Neural progenitor cell (in vitro differentiated cells): ENCODE measurements around the gene CCDC15. TPM values are rescaled to one million over a fixed set of nuclear protein-coding genes. Genes with fewer than 3 reads are reported as not detected.

Experiments used
- DNase-seq: peaks from one replicate; pipeline ENCODE4 v3.0.0-alpha.2; 2016; ENCODE audit warnings: low spot score
- H2AFZ ChIP-seq: fragments of 200-600 bp; sonication (generic); replicated peaks from 2 replicates; pipeline ENCODE4 v1.6.1; 2016; ENCODE audit warnings: antibody characterized with exemption
- H3F3A ChIP-seq: fragments of 200-600 bp; sonication (generic); 2 replicates; pipeline ENCODE4 v1.6.1; 2016; ENCODE audit warnings: antibody characterized with exemption, low read depth
- H3K27ac ChIP-seq: fragments of 200-600 bp; sonication (generic); 2 replicates; pipeline ENCODE4 v1.5.1; 2016; ENCODE audit warnings: mild to moderate bottlenecking
- H3K27me3 ChIP-seq: fragments of 200-600 bp; sonication (generic); 2 replicates; pipeline ENCODE4 v1.6.1; 2016; ENCODE audit warnings: mild to moderate bottlenecking, moderate library complexity
- H3K36me3 ChIP-seq: fragments of 200-600 bp; sonication (generic); 2 replicates; pipeline ENCODE4 v1.5.1; 2016
- H3K4me1 ChIP-seq: fragments of 200-600 bp; sonication (generic); 2 replicates; pipeline ENCODE4 v1.6.1; 2016; ENCODE audit warnings: mixed run types
- H3K4me2 ChIP-seq: fragments of 200-600 bp; sonication (generic); 2 replicates; pipeline ENCODE4 v1.6.1; 2016
- H3K4me3 ChIP-seq: fragments of 200-600 bp; sonication (generic); 2 replicates; pipeline ENCODE4 v1.5.1; 2016
- H3K79me2 ChIP-seq: fragments of 200-600 bp; sonication (generic); 2 replicates; pipeline ENCODE4 v1.6.1; 2016; ENCODE audit warnings: low read depth
- H3K9ac ChIP-seq: fragments of 200-600 bp; sonication (generic); 2 replicates; pipeline ENCODE4 v1.6.1; 2016
- H3K9me3 ChIP-seq: fragments of 200-600 bp; sonication (generic); 2 replicates; pipeline ENCODE4 v1.5.1; 2016; ENCODE audit warnings: low read depth
- H4K20me1 ChIP-seq: fragments of 200-600 bp; sonication (generic); 2 replicates; pipeline ENCODE4 v1.6.1; 2016; ENCODE audit warnings: low read depth
- H3K27ac Mint-ChIP-seq: 3 replicates; pipeline ENCODE4 v1.8.0; 2021; ENCODE audit warnings: mixed read lengths
- H3K27me3 Mint-ChIP-seq: 2 replicates; pipeline ENCODE4 v1.8.0; 2022; ENCODE audit warnings: low read depth, mild to moderate bottlenecking, inconsistent platforms, moderate library complexity, mixed read lengths; ENCODE audit not compliant: insufficient read depth
- H3K36me3 Mint-ChIP-seq: 3 replicates; pipeline ENCODE4 v1.8.0; 2021; ENCODE audit warnings: mixed read lengths
- H3K4me1 Mint-ChIP-seq: 3 replicates; pipeline ENCODE4 v1.8.0; 2021; ENCODE audit warnings: mixed read lengths
- H3K4me3 Mint-ChIP-seq: 3 replicates; pipeline ENCODE4 v1.8.0; 2021; ENCODE audit warnings: mild to moderate bottlenecking, moderate library complexity, mixed read lengths
- H3K9me3 Mint-ChIP-seq: 3 replicates; pipeline ENCODE4 v1.8.0; 2020; ENCODE audit warnings: mixed read lengths
- EZH2 ChIP-seq: fragments of 200-600 bp; sonication (generic); IDR thresholded peaks from 2 replicates; pipeline ENCODE4 v1.6.1; 2017; ENCODE audit warnings: antibody characterized with exemption, mild to moderate bottlenecking, moderate library complexity
- EZH2phosphoT487 ChIP-seq: fragments of 200-600 bp; sonication (generic); IDR thresholded peaks from 2 replicates; pipeline ENCODE4 v1.6.1; 2017; ENCODE audit warnings: antibody characterized with exemption
- total RNA-seq: library from RNA; depleted of rRNA; stranded (reverse); fragments of >200 nt; gene quantifications from 2 replicates; pipeline ENCODE4 v1.2.3, GENCODE V29; 2015; ENCODE audit warnings: low replicate concordance
- TF ChIP-seq, protein P1 (sequence below): fragments of 200-600 bp; sonication (generic); IDR thresholded peaks from 2 replicates; pipeline ENCODE4 v1.5.1; 2017; ENCODE audit warnings: antibody characterized with exemption, mild to moderate bottlenecking

CCDC15 gene, protein sequence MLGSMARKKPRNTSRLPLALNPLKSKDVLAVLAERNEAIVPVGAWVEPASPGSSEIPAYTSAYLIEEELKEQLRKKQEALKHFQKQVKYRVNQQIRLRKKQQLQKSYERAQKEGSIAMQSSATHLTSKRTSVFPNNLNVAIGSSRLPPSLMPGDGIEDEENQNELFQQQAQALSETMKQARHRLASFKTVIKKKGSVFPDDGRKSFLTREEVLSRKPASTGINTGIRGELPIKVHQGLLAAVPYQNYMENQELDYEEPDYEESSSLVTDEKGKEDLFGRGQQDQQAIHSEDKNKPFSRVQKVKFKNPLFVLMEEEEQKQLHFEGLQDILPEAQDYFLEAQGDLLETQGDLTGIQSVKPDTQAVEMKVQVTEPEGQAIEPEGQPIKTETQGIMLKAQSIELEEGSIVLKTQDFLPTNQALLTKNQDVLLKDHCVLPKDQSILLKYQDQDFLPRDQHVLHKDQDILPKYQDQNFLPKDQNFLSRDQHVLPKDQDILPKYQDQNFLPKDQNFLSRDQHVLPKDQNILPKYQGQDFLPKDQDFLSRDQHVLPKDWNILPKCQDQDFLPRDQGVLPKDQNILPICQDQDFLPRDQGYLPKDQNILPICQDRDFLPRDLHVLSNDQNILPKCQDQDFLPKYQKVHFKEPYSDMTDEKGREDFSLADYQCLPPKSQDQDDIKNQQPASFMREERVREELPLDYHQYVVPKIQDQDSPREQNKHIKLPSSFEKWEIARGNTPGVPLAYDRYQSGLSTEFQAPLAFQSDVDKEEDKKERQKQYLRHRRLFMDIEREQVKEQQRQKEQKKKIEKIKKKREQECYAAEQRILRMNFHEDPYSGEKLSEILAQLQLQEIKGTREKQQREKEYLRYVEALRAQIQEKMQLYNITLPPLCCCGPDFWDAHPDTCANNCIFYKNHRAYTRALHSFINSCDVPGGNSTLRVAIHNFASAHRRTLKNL
- 7.4 and 11.2 TPM in 2 replicates for total RNA-seq

DNA sequence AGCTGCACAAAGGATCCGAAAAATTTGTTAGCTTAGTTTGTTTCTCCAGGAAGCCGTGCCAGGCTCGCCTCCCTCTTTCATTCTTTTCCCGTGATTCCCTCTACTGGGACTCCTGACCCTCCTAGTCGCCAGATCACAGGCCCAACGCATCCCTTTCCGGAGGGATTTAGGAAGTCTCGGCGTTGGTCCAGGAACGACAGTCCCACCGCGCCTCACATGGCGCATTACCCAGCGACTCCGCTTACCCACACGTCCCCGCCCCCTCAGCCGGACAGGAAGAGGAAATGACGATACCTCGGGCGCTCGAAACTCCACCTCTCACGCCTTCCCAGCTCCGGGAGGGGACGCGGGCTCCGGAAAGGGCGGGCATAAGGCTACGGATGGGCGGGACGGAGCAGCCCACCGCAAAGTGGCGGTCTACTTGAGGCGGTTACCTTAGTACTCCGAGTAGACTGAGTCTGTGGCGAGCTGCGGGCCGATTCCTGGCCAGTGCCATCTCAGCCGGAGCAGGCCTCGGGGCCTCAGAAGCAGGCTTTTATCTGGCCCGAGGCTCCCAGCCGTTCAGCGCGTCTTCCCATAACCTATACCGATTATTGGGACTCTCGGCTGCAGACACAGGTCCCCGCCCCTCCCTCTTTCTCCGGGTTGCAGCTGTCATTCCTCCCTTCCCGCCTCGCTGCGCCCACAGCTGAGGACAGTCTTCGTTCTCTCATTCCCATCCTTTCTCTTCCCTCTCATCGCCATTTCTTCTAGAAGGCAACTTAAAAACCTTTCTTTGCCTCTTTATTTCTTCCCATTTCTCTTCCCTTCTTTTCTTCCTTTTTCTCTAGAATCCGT, at the start of gene CCDC15:
Gene CCDC15 (plus strand): TSS at position 450 of the 837 bp plus-strand sequence. CDS start 531 bp downstream, outside the sequence.
- peak within 1 kb of the TSS; percentile 64 for H3K4me3 ChIP-seq
- H3K9me3 Mint-ChIP-seq: peaks cover 2% of the 10 kb centered on the region
- peaks cover 11% of the 10 kb centered on the region for H3K27me3 ChIP-seq
- H2AFZ ChIP-seq: peak within 1 kb of the TSS; percentile 80
- H3K27ac Mint-ChIP-seq: no peak within 1 kb of the TSS
- peak within 1 kb of the TSS; percentile 72 for H3K27ac ChIP-seq
- H4K20me1 ChIP-seq: no peaks in the 10 kb centered on the region
- H3K36me3 ChIP-seq: no peaks in the 10 kb centered on the region
- peak; percentile 99 for DNase-seq
- peaks cover 15% of the 10 kb centered on the region for H3K4me1 ChIP-seq
- peak within 1 kb of the TSS; percentile 56 for H3K9ac ChIP-seq
- peaks cover 4% of the 10 kb centered on the region for H3K4me1 Mint-ChIP-seq
- H3K36me3 Mint-ChIP-seq: no peaks in the 10 kb centered on the region
- H3K79me2 ChIP-seq: no peaks in the 10 kb centered on the region
- H3K4me3 Mint-ChIP-seq: no peak within 1 kb of the TSS
- H3K4me2 ChIP-seq: peak within 1 kb of the TSS; percentile 82
- H3K27me3 Mint-ChIP-seq: peaks cover 3% of the 10 kb centered on the region
- TF ChIP-seq, protein P1, sequence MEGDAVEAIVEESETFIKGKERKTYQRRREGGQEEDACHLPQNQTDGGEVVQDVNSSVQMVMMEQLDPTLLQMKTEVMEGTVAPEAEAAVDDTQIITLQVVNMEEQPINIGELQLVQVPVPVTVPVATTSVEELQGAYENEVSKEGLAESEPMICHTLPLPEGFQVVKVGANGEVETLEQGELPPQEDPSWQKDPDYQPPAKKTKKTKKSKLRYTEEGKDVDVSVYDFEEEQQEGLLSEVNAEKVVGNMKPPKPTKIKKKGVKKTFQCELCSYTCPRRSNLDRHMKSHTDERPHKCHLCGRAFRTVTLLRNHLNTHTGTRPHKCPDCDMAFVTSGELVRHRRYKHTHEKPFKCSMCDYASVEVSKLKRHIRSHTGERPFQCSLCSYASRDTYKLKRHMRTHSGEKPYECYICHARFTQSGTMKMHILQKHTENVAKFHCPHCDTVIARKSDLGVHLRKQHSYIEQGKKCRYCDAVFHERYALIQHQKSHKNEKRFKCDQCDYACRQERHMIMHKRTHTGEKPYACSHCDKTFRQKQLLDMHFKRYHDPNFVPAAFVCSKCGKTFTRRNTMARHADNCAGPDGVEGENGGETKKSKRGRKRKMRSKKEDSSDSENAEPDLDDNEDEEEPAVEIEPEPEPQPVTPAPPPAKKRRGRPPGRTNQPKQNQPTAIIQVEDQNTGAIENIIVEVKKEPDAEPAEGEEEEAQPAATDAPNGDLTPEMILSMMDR: no peak
- TF ChIP-seq EZH2 (no peak), EZH2phosphoT487 (no peak)
- H3F3A ChIP-seq: peaks cover 14% of the 10 kb centered on the region
- no peaks in the 10 kb centered on the region for H3K9me3 ChIP-seq

DNA sequence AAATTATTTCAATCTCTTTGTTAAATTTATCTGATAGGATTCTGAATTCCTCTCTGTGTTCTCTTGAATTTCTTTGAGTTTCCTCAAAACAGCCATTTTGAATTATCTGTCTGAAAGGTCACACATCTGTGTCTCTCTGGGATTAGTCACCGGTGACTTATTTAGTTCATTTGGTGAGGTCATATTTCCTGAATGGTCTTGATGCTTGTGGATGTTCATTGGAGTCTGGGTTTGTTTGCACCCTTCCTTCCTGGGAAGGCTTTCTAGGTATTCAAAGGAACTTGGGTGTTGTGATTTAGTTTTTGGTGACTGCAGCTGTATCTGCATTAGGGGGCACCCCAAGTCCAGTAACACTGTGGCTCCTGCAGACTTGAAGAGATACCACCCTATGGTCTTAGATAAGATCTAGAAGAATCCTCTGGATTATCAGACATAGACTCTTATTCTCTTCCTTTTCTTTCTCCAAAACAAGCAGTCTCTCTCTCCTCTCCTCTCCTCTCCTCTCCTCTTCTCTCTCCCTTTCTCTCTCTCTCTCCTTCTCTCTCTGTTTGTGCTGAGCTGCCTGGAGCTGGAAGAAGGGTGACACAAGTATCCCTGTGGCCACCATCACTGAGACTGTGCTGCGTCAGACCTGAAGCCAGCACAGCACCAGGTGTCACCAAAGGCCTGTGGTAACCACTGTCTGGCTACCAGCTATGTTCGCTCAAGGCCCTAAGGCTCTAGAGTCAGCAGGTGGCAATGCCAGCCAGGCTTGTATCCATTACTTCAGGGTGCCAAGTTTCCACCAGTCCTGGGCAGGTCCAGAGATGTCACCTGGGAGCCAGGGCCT, 38.2 kb upstream of the CCDC15 start:
- peaks cover 9% of the 10 kb centered on the region for H3K27me3 Mint-ChIP-seq
- DNase-seq: no peak
- H3K36me3 ChIP-seq: no peaks in the 10 kb centered on the region
- H3K27ac Mint-ChIP-seq: no peak overlapping the region
- H3K79me2 ChIP-seq: no peaks in the 10 kb centered on the region
- no peaks in the 10 kb centered on the region for H3K36me3 Mint-ChIP-seq
- peaks cover 24% of the 10 kb centered on the region for H3K27me3 ChIP-seq
- no peaks in the 10 kb centered on the region for H3K9me3 ChIP-seq
- no peak overlapping the region for H3K4me2 ChIP-seq
- H3K9ac ChIP-seq: no peak overlapping the region
- peaks cover 10% of the 10 kb centered on the region for H3K4me1 Mint-ChIP-seq
- H4K20me1 ChIP-seq: no peaks in the 10 kb centered on the region
- H3K4me1 ChIP-seq: peaks cover 13% of the 10 kb centered on the region
- H3F3A ChIP-seq: peaks cover 9% of the 10 kb centered on the region
- H3K4me3 Mint-ChIP-seq: no peak overlapping the region
- H3K27ac ChIP-seq: no peak overlapping the region
- no peak overlapping the region for H3K4me3 ChIP-seq
- H2AFZ ChIP-seq: no peak overlapping the region
- H3K9me3 Mint-ChIP-seq: peaks cover 25% of the 10 kb centered on the region
- TF ChIP-seq, protein P1: no peak
- TF ChIP-seq EZH2 (no peak), EZH2phosphoT487 (no peak)

DNA sequence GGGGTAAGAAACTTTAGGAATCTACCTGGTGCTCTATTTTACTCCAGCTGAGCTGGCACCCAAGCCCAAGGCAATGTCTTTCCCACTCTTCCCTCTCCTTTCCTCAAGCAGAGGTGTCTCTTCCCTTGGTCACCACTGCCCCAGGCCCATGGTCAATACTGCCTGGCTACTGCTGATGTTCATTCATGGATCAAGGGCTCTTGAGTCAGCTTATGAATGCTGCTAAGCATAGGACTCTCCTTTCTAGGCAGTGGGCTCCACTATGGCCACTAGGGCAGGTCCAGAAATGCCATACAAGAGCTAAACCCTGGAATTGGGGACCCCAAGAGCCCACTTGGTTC, 37.7 kb upstream of the CCDC15 start:
- Histone ChIP-seq H4K20me1 (no peaks in the 10 kb centered on the region), H3K79me2 (no peaks in the 10 kb centered on the region), H3K27me3 (peaks cover 30% of the 10 kb centered on the region), H3K4me2 (no peak overlapping the region), H3K4me1 (peaks cover 15% of the 10 kb centered on the region), H3K27ac (no peak overlapping the region), H3K9ac (no peak overlapping the region), H2AFZ (no peak overlapping the region), H3F3A (peaks cover 12% of the 10 kb centered on the region), H3K4me3 (no peak overlapping the region), H3K36me3 (no peaks in the 10 kb centered on the region), H3K9me3 (no peaks in the 10 kb centered on the region)
- H3K27ac Mint-ChIP-seq: no peak overlapping the region
- no peak overlapping the region for H3K4me3 Mint-ChIP-seq
- peaks cover 21% of the 10 kb centered on the region for H3K9me3 Mint-ChIP-seq
- DNase-seq: no peak
- no peaks in the 10 kb centered on the region for H3K36me3 Mint-ChIP-seq
- H3K27me3 Mint-ChIP-seq: peaks cover 9% of the 10 kb centered on the region
- H3K4me1 Mint-ChIP-seq: peaks cover 11% of the 10 kb centered on the region
- no peak for TF ChIP-seq EZH2
- no peak for TF ChIP-seq EZH2phosphoT487
- TF ChIP-seq, protein P1: no peak
